ENCODE results near the gene TVP23A. TPM values are rescaled to one million over a fixed set of nuclear protein-coding genes. Genes with fewer than 3 reads are reported as not detected.
"Not testable (repeated sequence)": the region's sequence is repeated elsewhere in the genome, so short reads cannot be mapped to it uniquely, and the experiment has no call there.

TVP23A gene
- total and polyA plus RNA-seq, 8 donors = 0.47 to 8.4 (median 6.7) TPM

GRCh38 chr16:10805334-10805733 is 13.3 kb downstream of the TVP23A start:
- no peak for TF ChIP-seq CTCF (IDR thresholded peaks at IDR 0.05)
- no peak for ATAC-seq
- H3K9me3 ChIP-seq = no peaks in the 10 kb centered on the region
- H3K36me3 ChIP-seq = no peaks in the 10 kb centered on the region
- no peak for DNase-seq
- H3K27ac ChIP-seq = no peak overlapping the region
- no peak overlapping the region for H3K4me3 ChIP-seq
- intact Hi-C loops (cut with DNase I) = no loop called here
- no peaks in the 10 kb centered on the region for H3K27me3 ChIP-seq
- H3K4me1 ChIP-seq = peaks cover 0 to 8% of the 10 kb centered on the region in 2 donors

GRCh38 chr16:10799736-10800135 is 18.9 kb downstream of the TVP23A start:
- Histone ChIP-seq H3K27me3 (no peaks in the 10 kb centered on the region), H3K27ac (no peak overlapping the region), H3K4me1 (no peaks in the 10 kb centered on the region), H3K36me3 (no peaks in the 10 kb centered on the region), H3K4me3 (no peak overlapping the region), H3K9me3 (no peaks in the 10 kb centered on the region)
- intact Hi-C loops (cut with DNase I) = no loop called here
- no peak for ATAC-seq
- DNase-seq = no peak
- no peak for TF ChIP-seq CTCF (IDR thresholded peaks at IDR 0.05)

GRCh38 chr16:10791048-10791447 is 27.5 kb downstream of the TVP23A start:
- TF ChIP-seq CTCF (IDR thresholded peaks at IDR 0.05) = no peak
- Histone ChIP-seq H3K27me3 (no peaks in the 10 kb centered on the region), H3K27ac (no peak overlapping the region), H3K36me3 (no peaks in the 10 kb centered on the region), H3K4me1 (no peaks in the 10 kb centered on the region), H3K4me3 (no peak overlapping the region), H3K9me3 (no peaks in the 10 kb centered on the region)
- DNase-seq = no peak
- intact Hi-C loops (cut with DNase I) = no loop called here
- no peak for ATAC-seq

- peak; percentile 54 for ATAC-seq
- H3K4me1 ChIP-seq; intact Hi-C loops (cut with DNase I); DNase-seq; H3K27me3 ChIP-seq; H3K36me3 ChIP-seq; H3K4me3 ChIP-seq; H3K27ac ChIP-seq; H3K9me3 ChIP-seq: not testable (repeated sequence)
Measured at GRCh38 chr16:10788630-10789029, 30.0 kb downstream of the TVP23A start.

DNA sequence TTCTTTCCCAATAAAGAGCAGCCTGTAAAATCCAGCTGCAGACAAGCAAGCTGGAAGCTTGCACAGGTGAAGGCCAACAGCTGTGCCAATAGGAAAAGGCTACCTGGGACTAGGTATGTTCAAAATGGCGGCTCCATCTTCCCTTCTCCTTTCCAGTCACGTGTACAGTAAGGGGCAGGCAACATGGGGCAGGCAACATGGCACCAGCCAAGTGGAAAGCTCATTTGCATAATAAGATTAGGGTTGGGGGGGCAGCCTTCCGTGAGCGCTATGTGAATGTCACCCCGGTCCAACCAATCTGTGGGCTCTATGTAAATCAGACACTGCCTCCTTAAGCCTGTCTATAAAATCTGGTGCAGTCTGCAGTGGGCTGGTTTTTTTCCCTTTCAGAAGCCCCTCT is 31.3 kb downstream of the TVP23A start:
- no peaks in the 10 kb centered on the region for H3K4me1 ChIP-seq
- TF ChIP-seq CTCF (IDR thresholded peaks at IDR 0.05) = no peak
- no peaks in the 10 kb centered on the region for H3K9me3 ChIP-seq
- H3K36me3 ChIP-seq = no peaks in the 10 kb centered on the region
- intact Hi-C loops (cut with DNase I) = no loop called here
- ATAC-seq (no peak), DNase-seq (no peak)
- no peak overlapping the region for H3K4me3 ChIP-seq
- no peak overlapping the region for H3K27ac ChIP-seq
- no peaks in the 10 kb centered on the region for H3K27me3 ChIP-seq

GRCh38 chr16:10782628-10783027 is 36.0 kb downstream of the TVP23A start:
- no peaks in the 10 kb centered on the region for H3K9me3 ChIP-seq
- no peak for TF ChIP-seq CTCF (IDR thresholded peaks at IDR 0.05)
- no peak overlapping the region for H3K27ac ChIP-seq
- H3K36me3 ChIP-seq = no peaks in the 10 kb centered on the region
- no peaks in the 10 kb centered on the region for H3K27me3 ChIP-seq
- peak; percentile 49 for ATAC-seq
- DNase-seq = no peak
- no peaks in the 10 kb centered on the region for H3K4me1 ChIP-seq
- no peak overlapping the region for H3K4me3 ChIP-seq
- intact Hi-C loops (cut with DNase I) = no loop called here

All from left lung (tissue), 10 donors.